Stimulated activated CD8-positive, alpha-beta memory T cell treated with anti-CD3 and anti-CD28 coated beads, Interleukin-4, amount 100 ng/mL, for 24 hours (primary cell): Measurements from ENCODE around the gene LRFN5.

Experiments
- DNase-seq: peaks from one replicate; pipeline ENCODE4 v3.0.0-alpha.2; 2020; ENCODE audit warnings: low read depth

The LRFN5 gene

GRCh38 chr14:41773536-41774279 lies 167.0 kb downstream of the LRFN5 start:
- no peak for DNase-seq

DNA sequence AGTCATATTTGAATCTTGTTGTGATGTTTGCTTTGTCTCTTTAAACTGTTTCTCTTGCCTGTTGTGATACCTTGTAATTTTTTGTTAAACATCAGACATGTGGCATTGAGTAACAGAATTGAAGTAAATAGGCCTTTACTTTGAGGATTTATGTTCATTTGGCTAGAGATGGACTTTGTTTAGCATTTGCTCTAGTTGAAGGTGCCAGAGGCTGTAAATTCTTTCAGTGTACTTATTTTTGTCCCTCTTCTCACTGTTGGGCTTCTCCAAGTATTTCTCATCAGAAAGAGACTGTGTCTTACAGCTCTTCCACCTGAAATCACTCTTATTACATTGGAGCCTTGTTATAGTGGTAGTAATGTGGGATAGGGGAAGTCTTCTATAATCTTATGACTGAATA lies 175.8 kb downstream of the LRFN5 start:
- DNase-seq: no peak

GRCh38 chr14:41783403-41783802 lies 176.7 kb downstream of the LRFN5 start:
- no peak for DNase-seq

GRCh38 chr14:41785696-41786095 lies 179.0 kb downstream of the LRFN5 start:
- no peak for DNase-seq

DNA sequence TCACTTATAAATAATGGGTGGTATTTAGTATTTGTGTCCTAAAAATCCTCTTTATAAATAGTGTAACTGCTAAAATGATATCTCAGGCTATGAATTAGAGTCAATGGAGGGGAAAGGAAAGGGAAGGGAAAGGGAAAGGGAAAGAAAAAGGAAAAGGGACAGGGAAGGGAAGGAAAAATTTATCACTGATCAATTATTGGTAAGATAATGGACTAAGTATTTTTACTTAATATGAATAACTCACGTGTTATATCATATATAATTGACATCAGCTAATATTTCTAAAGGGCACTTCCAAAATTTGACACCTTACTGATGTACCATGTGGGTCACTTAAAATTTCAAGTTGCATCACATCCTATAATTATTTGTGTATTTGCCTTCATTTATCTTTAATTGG lies 193.1 kb downstream of the LRFN5 start:
- no peak for DNase-seq

- no peak for DNase-seq
These were observed 199.0 kb downstream of the LRFN5 start for GRCh38 chr14:41805633-41806032.

DNA sequence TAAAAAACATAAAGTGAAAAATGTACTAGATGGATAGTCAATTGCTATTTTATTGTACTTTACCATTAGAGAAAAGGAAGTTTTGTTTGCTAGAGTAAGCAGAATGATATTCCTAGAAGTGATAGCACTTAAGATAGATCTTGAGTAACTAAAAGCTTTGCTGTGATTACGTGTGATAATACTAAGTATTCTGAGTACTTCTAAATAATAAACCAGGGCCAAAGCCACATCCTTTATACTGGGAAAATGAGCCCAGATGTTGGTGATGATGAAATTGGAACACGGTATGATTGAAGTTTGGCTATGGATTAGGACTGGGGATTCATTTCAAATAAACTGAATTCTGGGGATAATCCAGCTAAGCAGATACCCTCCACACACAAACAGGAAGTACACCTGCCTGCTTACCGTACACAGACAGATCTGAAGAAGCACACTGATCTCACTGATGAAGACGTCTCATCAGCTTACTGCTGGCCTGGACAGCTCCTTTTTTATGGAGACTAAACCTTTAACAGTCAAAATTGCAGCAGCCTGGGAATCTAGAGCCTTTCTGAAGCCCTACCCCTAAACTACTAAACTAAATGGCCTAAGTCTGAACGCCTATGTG lies 199.8 kb downstream of the LRFN5 start:
- no peak for DNase-seq

DNA sequence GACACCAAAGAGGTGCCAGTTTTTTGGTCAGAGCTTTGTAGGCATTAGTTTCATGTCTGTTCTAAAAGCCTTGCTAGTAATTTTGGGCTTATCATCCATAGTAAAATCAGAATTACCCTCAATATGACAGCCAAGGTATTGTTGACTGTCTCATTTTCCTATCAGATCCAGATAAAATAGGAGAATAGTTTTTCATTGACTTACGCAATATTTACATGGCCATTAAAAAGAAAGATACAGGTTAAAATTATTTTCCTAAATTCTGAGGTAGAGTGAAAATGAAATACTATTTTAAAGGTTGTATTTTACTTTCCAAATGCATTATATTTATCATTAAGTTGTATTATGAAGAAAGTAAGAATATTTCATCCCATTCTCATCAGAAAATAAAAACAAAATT lies 203.7 kb downstream of the LRFN5 start:
- no peak for DNase-seq

DNA sequence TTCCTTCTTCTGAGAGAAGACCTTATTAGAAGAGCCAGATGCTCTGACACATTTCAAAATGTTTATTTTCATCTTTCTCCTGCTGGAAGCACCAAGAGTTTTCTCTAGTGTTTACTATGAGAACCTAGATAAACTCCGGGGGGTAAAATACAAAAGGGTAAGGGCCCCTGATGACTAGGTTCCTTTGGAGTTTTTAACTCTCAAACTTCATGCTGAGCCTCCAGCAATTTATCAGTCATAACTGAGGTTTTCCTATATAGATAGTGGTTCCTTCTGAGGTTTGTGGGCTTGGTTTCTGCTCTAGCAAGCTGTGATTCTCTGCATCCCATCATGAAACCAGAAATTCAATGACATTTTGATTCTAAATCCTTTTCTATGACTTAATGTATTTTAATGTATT lies 210.9 kb downstream of the LRFN5 start:
- DNase-seq: no peak

DNA sequence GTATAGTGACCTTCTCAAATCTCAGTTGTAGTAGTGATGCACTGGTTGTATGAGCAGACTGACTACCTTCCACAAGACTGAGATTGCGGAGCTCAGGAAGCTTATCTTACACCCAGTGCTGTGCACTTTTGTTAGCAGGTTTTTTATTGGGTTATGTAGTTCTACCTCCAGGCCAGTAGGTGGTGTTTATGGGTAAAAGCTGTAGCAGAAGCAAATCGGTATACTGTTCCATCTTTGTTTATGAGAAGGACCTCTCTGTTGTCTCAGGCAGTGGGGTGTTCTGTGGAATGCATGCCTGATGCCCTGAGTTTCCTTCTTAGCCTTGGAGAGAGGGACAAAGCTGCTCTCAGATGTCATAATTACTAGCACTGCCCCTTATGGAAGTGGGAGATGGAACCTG lies 217.8 kb downstream of the LRFN5 start:
- no peak for DNase-seq

GRCh38 chr14:41825622-41826021 lies 218.9 kb downstream of the LRFN5 start:
- DNase-seq: no peak

DNA sequence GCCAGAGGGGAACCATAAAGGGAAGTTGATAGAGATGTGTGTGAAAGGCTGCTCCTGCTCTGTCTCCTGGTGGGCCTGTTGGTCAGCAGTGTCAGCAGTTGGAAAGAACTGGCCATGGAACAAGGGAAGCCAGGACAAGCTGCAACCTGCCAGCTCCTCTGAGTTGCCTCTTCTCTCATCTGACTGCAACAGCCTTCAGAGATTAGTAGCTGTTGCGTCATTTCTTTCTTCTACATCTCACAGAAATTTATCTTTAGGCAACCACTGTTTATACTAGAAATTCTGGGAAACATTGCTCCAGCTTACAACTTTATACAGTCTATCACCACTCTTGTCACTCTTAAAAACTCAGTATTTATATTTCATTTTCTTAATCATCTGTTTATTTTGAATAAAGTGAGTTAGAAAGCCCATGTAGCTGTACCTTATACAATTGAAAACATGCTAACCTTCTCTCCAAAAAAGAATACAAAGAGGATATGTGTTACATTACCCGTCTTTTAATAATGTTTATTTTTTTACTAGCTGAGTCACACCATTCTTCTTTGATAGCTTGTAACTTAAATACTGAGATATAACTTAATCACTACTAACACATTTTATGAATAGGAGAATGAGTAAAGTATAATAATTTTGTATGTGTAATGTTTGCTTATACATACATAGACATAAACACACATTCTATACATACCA lies 224.2 kb downstream of the LRFN5 start:
- no peak for DNase-seq

DNA sequence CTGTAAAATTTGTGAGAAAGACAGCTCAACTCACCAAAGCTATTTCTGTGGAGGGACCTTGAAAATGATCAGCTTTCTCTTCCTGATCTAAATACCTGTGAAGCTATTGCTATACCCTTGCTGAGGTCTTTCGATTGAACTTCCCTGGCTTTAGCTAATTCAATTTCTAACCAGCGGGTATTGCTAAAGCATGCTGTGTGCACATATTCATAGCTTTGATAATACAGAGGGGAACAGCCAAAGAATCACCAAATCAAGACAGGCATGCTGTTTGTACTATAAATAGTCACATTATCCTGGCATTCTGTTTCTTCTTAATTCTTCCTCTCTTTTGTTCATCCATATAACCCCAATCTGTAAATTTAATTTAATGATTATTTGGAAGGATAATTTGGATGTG lies 233.0 kb downstream of the LRFN5 start:
- DNase-seq: no peak

- no peak for DNase-seq
These were observed 252.7 kb downstream of the LRFN5 start for GRCh38 chr14:41859336-41859735.

DNA sequence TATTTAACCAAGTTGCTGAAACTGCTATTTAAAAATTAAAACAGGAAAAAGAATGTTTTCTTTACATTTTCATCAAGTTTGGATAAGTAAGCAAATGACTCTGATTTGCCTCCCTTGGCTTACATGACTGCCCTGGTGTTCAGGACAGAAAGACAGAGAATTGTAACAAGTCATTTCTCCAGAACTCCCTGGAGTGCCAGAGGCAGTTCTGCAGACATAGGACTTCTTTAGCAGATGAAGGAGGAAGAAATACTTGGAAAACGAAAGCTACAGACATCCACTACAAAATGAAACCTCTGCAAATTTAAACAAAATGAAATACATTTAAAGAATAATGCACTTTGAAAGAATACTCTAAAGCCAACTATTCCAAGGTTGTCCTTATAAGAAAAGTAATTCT lies 253.9 kb downstream of the LRFN5 start:
- no peak for DNase-seq

DNA sequence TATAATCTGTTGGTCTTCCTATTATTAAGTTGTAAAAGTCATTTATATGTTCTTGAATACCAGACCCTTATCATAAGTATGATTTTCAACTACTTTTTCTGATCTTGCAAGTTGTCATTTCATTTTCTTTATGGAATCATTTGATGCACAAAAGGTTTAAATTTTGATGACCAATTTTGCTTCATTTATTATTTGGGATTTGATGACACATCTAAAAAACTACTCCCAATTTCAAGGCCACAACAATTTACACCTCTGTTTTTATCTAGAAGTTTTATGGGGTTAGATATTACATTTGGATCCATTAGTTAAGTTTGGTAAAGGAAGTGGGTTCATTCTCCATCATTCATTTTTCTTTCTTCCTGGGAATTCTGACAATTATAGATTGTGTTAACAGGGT lies 259.2 kb downstream of the LRFN5 start:
- DNase-seq: no peak

GRCh38 chr14:41868396-41868795 lies 261.7 kb downstream of the LRFN5 start:
- no peak for DNase-seq

DNA sequence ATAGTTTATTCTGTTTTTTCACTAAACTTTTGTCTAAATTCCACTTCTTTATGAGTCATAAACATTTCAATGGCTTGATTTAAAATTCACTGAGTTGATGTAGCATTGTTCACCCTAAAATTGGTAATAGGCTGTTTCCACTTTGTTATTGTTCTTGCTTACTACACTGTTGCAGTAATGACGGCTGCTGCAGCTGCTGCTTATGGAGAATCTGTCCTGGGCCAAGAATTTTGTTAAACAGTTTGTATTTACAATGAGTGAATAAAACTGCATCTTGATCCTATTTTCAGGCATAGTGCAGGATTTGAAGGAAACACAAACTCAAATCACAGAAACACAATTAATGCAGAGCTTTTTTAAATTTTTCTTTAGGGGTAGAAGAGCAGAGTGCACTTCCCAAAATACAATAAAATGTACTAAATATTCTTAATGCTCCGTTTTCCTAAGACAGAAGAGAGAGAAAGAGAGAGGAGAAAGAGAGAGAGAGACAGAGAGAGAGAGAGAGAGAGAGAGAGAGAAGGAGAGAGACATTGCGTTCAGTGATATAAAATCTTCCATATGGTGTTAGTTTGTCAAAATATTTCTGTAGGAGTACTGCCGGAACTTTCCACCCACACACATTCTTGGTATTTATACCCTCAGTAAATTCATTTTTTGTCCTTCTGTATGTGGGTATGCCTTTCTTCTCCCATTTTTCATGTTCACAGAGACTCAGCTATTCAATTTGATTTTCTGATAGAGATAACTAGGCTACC lies 266.4 kb downstream of the LRFN5 start:
- no peak for DNase-seq

DNA sequence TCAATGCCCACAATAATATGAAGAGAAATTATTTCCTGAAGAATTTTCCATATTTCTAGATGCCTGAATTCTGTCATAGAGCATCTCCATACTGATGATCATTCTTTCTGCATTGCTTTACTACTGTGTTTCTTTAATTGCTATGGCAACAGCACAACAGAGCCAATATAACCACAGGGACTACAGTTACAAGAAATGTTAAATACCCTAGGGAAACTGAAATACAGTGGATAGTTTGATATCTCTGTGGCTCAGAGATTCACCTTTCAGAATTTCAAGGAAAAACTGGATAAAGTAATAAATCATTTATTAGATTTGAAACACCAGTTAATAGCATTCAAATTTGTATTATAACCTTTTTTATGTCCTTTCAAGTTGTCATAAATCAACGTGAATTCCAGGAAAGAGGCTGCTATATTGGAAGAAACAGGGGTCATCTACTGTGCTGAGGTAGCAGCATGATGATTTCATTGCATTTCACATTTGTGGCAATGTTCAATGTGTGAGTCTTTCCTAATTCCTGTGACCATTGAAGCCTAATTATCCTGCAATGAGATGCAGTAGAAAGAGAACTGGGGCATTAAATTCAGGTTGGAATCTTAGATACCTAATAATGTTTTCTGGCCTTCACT lies 267.1 kb downstream of the LRFN5 start:
- DNase-seq: no peak

DNA sequence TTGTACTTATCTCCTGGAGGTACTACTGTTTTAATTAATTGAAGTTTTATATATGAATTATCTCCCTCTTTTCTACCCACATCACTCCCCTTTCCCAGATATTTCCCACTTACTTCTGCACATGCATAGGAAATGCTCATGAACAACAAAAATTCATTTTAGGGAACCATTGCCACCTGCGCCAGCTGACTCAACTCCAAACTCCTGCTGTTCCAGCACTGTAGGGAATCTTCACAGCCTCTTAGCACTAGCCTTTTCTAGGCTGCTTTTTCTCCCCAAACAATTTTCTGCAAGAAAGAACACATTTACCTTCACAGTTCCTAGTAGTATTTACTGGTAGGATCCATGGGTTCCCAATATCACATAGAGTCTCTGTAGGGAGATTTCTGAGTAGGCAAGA lies 268.4 kb downstream of the LRFN5 start:
- DNase-seq: no peak

DNA sequence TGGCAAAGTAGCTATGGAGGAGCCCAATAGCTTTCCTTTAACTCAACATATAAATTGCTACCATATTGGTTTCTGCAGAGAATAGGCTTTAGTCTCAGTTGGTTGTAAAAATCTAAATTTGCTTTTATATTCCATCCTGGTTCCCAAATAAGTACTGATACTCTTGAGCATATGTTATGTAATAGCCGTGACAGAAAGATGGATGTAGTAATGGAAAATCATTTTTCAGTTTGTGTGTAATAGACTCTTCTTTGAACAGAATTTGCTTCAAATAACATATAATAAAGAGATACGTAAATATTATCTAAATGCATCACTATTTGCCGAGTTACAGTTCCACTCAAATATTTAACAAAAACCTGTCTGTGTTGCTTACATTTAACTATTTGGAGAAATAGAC lies 271.6 kb downstream of the LRFN5 start:
- no peak for DNase-seq

DNA sequence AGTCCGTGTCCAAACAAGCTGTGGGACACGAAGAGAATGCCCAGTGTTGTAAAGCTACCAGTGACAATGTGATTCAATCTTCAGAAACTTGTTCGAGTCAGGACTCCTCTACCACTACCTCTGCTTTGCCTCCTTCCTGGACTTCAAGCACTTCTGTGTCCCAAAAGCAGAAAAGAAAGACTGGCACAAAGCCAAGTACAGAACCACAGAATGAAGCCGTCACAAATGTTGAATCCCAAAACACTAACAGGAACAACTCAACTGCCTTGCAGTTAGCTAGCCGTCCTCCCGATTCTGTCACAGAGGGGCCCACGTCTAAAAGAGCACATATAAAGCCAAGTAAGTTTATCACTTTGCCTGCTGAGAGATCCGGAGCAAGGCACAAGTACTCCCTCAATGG lies 284.9 kb downstream of the LRFN5 start:
- no peak for DNase-seq
